Erythroblast (primary cell): ENCODE results near the gene ALPK3.
A peak's percentile ranks its signal among the peaks of the same experiment; 100 is the strongest.

Experiments
- DNase-seq, 2 experiments: peaks; one replicate each; lab custom pipeline; 2025; lab: John Stamatoyannopoulos, UW
- GATA1 ChIP-seq: IDR thresholded peaks from 2 replicates; pipeline ENCODE4 v1.6.1; 2011; ENCODE audit warnings: low read depth, mild to moderate bottlenecking, control low read depth, low read length, moderate library complexity
- POLR2A ChIP-seq: IDR thresholded peaks from 2 replicates; pipeline ENCODE4 v1.6.1; 2011; ENCODE audit warnings: mild to moderate bottlenecking, low read length

The ALPK3 gene

DNA sequence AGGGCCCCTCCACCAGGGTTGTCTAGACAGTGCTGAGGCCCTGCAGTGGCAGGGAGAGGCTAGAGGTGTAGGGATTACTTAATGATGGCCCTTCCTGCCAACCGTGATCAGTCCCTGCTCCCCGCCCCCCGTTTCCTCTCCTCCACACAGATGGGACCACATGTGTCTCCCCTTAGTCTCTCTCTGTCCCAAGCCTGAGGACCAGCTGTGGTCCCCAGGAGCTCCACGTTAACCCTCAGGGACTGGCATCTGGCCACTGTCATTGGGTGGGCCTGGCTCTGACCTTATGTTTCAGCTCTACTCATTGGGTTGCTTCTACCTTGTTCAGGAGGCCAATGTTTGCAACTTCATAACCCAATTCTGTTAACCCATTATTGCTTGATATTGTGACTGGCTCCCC is 6.0 kb upstream of the ALPK3 start:
- no peak for DNase-seq
- TF ChIP-seq GATA1 (no peak), POLR2A (no peak)

DNA sequence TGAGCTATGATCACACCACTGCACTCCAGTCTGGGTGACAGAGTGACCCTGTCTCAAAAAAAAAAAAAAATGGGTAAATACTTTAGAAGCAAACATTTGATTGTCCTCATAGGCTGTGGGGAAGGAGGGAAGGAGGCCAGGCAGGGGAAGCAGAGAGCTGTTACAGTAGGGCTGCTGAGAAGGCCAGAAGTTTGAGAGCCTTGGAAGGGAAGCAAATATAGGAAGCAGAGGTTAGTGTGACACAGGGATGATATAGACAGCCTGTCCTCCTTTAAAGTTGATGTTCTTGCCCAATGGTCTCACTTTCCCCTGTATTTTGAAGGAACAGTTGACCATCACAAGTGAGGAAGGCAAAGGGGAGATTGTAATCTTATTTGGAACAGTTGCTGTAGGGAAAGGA is 5.3 kb upstream of the ALPK3 start:
- TF ChIP-seq POLR2A: no peak
- TF ChIP-seq GATA1: no peak
- DNase-seq: no peak

GRCh38 chr15:84812842-84813241 is 4.3 kb upstream of the ALPK3 start:
- TF ChIP-seq GATA1: no peak
- TF ChIP-seq POLR2A: no peak
- DNase-seq: no peak

- no peak for TF ChIP-seq POLR2A
- no peak for TF ChIP-seq GATA1
Observed at GRCh38 chr15:84813435-84813834, 3.7 kb upstream of the ALPK3 start.

GRCh38 chr15:84813931-84814330 is 3.2 kb upstream of the ALPK3 start:
- TF ChIP-seq POLR2A (no peak), GATA1 (no peak)
- no peak for DNase-seq

More at GRCh38 chr15:84813435-84813834, 3.7 kb upstream of the ALPK3 start:
- no peak for DNase-seq

DNA sequence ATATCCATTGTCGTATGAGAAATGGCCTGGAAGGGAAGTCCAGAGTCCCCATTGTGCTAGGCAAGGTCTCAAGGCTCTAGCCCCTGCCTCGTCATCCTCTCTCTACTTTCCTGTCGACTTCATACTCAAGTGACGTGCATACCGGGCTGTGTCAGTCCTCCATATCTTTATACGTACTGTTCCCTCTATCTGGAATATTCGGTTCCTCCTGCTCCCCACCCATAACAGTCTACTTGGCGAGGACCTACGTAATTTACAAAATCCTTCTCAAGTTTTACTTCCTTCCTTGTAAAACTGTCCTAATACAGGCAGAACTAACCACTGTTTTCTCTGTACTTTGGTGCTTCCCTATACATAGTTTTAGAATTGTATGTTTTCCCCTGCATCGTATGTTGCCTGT is 2.2 kb upstream of the ALPK3 start:
- no peak for TF ChIP-seq POLR2A
- TF ChIP-seq GATA1: no peak
- DNase-seq: no peak

- no peak for DNase-seq
- no peak for TF ChIP-seq POLR2A
- no peak for TF ChIP-seq GATA1
Observed at GRCh38 chr15:84817466-84818081, 418 bp downstream of the ALPK3 start.

GRCh38 chr15:84818261-84819131 is 1.3 kb downstream of the ALPK3 start:
- no peak for TF ChIP-seq POLR2A
- TF ChIP-seq GATA1: no peak
- no peak for DNase-seq

GRCh38 chr15:84819291-84819768 is 2.2 kb downstream of the ALPK3 start:
- no peak for TF ChIP-seq POLR2A
- TF ChIP-seq GATA1: no peak
- DNase-seq: no peak

DNA sequence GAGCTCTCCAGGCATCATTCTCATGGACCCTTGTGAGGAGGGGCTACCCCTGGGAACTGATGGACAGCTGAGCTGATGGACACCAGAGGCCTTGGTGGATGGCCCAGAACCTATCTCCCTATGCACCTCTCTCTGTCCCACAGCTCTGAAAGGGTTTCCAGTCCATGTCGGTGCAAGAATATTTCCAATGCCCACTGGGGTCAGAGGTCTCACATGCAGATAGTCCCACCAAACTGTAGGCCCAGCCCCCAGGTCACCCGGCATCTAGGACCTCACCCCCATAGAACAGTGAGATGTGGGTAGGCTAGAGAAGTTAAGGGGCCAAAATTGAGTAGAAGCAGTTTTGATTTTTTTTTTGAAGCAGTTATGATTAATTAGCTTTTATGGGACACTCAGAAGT is 2.6 kb downstream of the ALPK3 start:
- TF ChIP-seq GATA1: no peak
- no peak for DNase-seq

- DNase-seq: peak in 1 of 2 experiments; percentile 11
Observed at GRCh38 chr15:84821501-84822021, 4.4 kb downstream of the ALPK3 start.

GRCh38 chr15:84822653-84823281 is 5.6 kb downstream of the ALPK3 start:
- DNase-seq: no peak
- TF ChIP-seq POLR2A (no peak), GATA1 (no peak)

More at GRCh38 chr15:84821501-84822021, 4.4 kb downstream of the ALPK3 start:
- no peak for TF ChIP-seq GATA1
- TF ChIP-seq POLR2A: no peak

- TF ChIP-seq GATA1 (no peak), POLR2A (no peak)
- no peak for DNase-seq
Observed at GRCh38 chr15:84823282-84823878, 6.2 kb downstream of the ALPK3 start.
